GM18498 (cell line): ENCODE measurements around the gene CFAP58.

Source experiments
- ATAC-seq: cut with Tn5 transposase; IDR thresholded peaks from one replicate; pipeline ENCODE4 v1.9.1; 2021; ENCODE audit warnings: mild to moderate bottlenecking, moderate library complexity; ENCODE audit not compliant: unreplicated experiment

CFAP58 gene

GRCh38 chr10:104321725-104322415 lies 31.8 kb upstream of the CFAP58 start:
- peak; percentile 18 for ATAC-seq

- ATAC-seq: peak; percentile 63
These were observed 31.2 kb upstream of the CFAP58 start for GRCh38 chr10:104322416-104322782.

GRCh38 chr10:104323085-104323484 lies 30.5 kb upstream of the CFAP58 start:
- no peak for ATAC-seq

- no peak for ATAC-seq
These were observed 29.9 kb upstream of the CFAP58 start for GRCh38 chr10:104323760-104324201.

- ATAC-seq: no peak
These were observed 29.4 kb upstream of the CFAP58 start for GRCh38 chr10:104324221-104324686.

GRCh38 chr10:104324931-104325330 lies 28.7 kb upstream of the CFAP58 start:
- no peak for ATAC-seq

- no peak for ATAC-seq
These were observed 27.9 kb upstream of the CFAP58 start for GRCh38 chr10:104325436-104326435.

GRCh38 chr10:104326991-104327610 lies 26.5 kb upstream of the CFAP58 start:
- ATAC-seq: no peak

GRCh38 chr10:104327745-104328645 lies 25.6 kb upstream of the CFAP58 start:
- no peak for ATAC-seq

- ATAC-seq: no peak
These were observed 25.1 kb upstream of the CFAP58 start for GRCh38 chr10:104328646-104328895.

GRCh38 chr10:104328896-104329710 lies 24.5 kb upstream of the CFAP58 start:
- ATAC-seq: peak; percentile 53

- no peak for ATAC-seq
These were observed 23.9 kb upstream of the CFAP58 start for GRCh38 chr10:104329735-104330134.

- no peak for ATAC-seq
These were observed 23.2 kb upstream of the CFAP58 start for GRCh38 chr10:104330168-104331110.

- ATAC-seq: no peak
These were observed 22.3 kb upstream of the CFAP58 start for GRCh38 chr10:104331208-104331838.

- no peak for ATAC-seq
These were observed 21.2 kb upstream of the CFAP58 start for GRCh38 chr10:104332243-104333031.

- ATAC-seq: no peak
These were observed 20.5 kb upstream of the CFAP58 start for GRCh38 chr10:104333032-104333727.
